Amygdala (tissue), 56 donors: ENCODE measurements around the gene GIMAP2.
"Not testable (repeated sequence)": the region's sequence is repeated elsewhere in the genome, so short reads cannot be mapped to it uniquely, and the experiment has no call there.

ENCODE experiments used
- DNase-seq, 56 donors: peaks; one replicate each; lab custom pipeline; 2025; lab: John Stamatoyannopoulos, UW

The GIMAP2 gene

DNA sequence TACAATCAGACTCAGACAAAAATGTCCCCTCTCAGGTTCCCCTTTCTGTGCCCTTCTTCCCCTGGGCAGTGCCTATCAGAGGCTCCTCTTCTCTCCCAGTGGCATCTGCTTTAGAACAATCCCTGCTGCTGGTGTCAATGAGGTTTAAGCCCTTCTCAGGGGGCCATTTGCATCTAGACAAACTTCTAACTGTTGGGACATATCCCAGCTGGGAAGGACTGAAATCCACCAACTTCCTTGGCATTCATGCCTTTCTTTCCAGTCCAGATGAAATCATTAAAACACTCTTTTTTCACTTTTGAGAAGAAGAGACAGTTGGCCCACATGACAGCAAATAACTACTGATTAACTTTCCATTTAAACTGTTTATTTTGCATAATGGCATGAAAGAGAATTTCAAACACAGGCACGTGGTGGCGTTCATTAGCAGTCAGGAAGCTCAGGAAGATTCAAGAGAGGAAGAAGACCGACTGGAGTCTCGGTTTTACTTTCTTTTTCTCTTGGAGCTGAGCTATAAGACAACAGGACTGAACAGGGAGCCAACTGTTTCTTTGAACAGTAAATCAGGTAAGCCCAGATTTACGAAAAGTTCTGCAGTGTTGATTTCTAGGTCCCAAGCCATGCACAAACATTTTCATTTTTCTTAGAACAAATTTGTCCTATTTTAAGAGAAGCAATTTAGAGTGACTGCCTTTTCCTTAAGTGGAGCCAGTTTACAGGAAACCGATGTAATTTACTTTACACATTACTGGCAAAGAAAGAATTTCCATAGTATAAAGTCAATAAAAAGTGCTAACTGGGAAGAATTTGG lies at the start of gene GIMAP2:
TSS of gene GIMAP2 (plus strand) at position 488 of the 811 bp plus-strand sequence. CDS start 1,354 bp downstream, outside the sequence.
- no peak for DNase-seq

DNA sequence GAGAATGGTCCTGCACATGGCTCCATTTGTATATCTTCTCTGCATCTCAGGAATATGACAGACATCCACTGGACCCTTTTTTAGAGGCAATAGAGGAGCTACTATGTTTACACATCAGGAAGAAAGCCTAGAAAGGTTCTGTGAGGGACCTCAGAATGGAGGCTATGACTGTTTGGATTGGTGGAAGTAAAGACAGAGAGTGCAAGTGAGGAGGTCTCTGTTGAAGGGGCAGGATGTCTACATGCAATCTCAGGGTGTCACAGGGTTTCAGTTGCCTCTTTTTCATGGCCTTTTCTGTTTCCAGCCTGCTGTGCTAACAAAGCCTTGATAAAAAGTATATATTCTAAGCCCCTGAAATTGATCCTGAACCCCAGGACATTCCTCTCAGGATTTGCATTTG lies 43.7 kb upstream of the GIMAP2 start:
- DNase-seq = no peak

DNA sequence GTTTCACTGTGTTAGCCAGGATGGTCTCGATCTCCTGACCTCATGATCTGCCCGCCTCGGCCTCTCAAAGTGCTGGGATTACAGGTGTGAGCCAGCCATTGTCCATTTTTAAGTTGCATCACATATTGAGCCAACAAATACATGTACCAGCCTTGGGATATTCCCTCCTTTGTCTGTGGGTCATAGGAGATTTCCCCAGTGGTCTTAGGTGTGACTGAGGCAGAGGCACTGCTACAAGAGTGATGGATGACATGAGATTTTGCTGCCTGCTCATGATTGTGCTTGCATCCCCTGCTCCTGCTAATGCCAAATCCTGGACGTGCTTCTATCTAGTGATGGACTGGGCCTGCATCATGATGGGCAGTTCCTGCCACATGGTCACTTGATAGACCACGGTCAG lies 42.6 kb upstream of the GIMAP2 start:
- no peak for DNase-seq

DNA sequence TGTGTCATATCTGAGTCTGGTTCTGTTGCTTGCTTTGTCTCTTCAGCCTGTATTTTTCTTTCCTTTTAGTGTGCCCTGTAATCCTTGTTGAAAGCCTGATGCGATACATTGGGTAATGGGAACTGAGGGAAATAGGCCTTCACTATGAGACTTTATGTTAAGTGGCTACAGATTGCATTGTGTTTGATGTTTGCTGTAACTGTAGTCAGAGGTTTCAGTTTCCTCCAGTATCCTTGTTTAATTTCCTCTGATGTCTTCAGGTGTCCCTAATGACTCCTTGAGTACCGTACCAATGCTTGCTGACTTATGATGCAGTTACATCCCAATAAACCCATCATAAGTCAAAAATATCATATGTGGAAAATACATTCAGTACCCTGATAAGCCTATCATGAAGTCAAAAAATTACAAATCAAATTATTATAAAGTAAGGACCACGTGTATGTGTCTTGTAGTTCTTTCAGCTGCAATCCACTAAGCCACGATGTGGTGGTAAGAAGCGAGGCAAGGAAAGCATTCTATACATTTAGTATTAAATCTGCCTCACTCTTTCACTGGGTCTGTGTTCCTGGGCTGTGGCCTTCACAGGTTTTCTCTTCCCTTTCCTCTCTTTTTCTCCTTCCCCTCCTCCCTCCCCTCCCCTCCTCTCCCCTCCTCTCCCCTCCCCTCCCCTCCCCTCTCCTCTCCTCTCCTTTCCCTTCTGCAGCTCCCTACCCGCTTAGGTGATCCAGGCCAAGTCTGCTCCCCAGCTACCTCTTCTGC lies 40.1 kb upstream of the GIMAP2 start:
- no peak for DNase-seq

DNA sequence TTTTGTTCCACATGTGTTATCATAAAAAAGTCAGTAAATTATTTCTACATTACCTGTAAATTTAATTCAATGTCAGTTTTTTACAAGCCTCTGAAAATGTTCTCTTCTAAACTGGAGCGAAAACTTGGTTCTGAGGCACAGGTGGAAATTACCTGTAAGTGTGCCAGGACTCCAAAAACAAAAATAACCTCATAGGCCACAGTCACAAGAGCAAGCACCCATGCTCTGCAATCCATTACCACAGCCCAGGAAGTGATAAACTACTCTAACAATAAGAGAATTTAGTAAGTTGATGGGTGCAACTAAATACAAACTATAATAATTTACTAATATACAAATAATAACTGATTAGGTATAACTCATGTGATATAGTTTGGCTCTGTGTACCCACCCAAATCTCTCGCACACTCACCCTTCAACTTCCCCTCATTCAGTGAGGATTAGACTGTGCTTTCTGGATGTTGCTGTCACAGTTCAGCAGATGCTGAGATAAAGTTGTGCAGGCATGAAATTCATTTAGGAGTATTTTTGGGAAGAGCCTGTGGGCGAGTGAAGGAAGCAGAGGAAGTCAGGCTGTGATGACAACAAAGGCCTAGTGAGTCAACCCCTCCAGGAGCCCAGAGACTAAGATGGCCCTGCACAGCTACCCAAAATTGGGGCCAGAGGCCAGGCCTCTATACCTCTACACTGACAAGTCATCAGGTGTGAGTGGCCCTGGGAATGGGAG lies 37.0 kb upstream of the GIMAP2 start:
- DNase-seq = no peak

DNA sequence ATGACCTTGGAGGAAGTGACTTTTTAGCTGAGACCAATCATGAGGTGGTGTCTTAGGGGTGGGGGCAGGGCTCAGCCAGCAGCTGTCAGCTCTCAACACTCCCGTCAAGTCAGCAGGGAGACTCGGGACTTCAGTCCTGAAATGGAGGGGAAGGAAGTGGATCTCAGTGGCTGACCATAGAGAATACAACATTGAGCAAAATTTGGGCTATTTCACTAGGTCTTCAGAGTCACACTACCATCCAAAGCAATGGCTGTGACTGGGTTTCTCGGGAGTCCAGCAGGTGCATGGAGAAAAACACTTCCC lies 36.5 kb upstream of the GIMAP2 start:
- DNase-seq = no peak

DNA sequence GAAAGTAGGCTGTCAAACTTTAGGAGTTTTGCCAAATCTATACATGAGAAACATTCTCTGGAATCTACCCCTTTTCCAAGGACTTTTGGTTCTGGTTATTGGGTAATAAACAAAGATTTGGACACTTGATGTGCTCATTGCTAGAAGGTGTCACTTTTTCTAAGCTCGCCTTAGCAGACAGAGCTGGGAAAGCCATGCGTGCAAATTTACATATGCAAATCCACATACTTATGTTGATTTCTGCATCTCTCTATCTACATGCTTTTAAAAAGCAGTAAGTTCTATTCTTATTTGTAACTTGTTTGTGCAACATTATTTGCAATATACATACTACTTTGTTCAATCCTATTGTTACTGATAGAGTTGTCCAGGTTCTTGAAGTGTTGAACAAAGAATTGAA lies 30.8 kb upstream of the GIMAP2 start:
- DNase-seq = no peak

DNA sequence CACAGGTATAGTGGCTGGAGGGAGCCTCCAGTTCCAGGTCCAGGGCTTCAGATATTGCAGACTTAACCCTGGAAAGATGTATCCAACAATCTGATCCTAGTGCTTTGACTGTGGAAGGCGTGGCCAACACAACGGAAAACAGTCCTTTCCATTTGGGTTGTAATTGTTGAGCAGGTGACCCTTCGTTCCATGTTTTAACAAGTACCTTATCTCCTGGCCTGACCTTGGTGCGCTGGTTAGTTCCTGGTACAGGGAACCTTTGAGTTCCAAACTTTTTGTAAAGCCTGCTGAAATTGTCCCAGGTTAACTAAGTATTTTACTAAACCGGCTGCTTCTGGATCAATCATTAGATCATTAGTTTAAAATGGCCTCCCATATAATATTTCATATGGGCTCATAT lies 29.5 kb upstream of the GIMAP2 start:
- DNase-seq = no peak

DNA sequence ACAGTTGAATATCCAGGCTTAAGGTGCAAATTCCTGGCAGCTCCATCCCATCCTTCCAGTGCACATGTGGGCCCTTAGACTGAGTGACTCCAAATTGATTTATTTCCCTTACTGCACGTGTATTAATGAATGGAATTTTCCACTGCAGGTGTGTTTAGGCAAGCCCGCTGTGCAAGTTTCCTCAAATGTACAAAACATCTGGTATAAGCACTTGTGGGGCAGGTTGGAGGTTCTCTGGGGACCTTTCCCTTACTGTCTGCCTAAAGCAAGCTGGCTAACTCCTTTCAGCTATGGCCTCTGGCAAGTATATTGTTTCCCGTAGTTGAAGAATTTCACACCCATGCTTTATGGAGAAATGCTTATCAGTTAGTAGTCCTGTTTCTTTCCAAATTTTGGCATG lies 28.0 kb upstream of the GIMAP2 start:
- no peak for DNase-seq

DNA sequence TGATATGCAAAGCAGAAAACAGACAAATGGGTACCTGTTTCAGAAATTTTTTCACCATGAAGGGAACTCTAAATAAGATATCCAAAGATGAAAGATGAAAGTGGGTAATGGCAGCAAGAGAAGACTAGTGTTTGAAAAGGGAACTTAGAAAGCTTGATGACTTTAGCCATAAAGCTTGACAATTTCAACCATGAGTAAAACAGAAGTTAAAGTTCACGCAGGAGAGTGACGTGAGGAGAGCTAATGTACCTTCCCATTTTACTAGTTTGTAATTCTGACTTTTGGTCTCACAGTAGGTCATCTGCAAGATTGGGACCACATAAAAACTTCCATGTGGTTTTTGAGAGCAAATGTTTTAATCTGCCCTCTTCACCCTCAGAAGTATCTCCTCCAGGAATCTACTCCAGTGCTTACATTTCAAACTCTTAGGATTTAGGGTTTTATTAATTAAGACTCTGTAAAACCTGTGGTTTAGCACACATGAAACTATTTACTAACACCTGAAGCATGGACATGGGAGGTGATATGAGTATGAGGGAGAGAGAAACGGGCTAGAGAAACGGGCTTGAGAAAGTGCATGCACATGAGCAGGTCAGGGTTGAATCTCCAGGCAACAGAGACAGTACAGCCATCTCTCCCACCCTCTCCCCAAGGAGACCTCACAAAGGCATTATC lies 24.4 kb upstream of the GIMAP2 start:
- no peak for DNase-seq

DNA sequence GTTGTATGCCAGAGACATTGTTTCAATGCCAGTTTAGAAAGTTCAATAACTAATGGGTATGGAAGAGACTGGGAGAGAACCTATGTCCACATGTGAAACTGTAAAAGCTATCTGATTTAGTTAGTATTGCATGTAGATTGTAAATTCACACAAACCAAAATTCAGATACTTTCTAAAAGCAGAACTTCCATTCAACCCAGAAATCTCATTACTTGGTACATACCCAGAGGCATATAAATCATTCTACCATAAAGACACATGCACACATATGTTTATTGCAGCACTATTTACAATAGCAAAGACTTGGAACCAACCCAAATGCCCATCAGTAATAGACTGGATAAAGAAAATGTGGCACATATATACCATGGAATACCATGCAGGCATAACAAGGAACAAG lies 22.7 kb upstream of the GIMAP2 start:
- not testable (repeated sequence) for DNase-seq

DNA sequence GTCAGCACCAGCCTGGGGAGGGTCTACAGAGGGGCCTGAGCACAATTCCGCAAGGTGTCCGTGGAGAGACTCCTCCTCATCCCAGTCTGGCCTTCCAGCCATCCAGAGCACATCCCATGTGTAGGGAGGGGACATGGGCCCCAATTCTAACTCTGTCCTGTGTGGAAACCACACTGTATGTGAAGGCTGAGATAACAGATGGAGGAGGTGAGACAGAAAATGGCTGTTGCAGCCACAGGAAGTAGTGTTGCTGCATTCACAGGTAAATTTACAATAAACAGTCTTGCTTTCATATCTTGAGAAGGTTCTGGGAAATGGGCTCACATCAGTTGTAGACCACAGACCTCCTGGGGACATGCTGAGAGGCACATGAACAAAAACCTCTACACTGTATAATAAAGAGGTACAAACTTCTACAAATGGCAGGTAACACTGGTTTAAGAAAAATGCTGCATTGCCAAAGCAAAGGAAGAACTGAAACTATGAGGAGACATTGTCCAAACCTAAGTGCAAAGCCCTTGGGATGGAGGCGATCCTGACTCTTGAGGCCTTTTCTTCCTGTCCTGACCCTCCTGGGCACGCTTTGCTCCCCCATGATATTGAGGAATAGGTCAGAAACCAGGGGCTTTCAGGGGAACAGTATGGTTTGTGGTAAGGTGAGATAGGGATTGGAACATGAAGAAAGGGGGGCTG lies 21.6 kb upstream of the GIMAP2 start:
- no peak for DNase-seq

DNA sequence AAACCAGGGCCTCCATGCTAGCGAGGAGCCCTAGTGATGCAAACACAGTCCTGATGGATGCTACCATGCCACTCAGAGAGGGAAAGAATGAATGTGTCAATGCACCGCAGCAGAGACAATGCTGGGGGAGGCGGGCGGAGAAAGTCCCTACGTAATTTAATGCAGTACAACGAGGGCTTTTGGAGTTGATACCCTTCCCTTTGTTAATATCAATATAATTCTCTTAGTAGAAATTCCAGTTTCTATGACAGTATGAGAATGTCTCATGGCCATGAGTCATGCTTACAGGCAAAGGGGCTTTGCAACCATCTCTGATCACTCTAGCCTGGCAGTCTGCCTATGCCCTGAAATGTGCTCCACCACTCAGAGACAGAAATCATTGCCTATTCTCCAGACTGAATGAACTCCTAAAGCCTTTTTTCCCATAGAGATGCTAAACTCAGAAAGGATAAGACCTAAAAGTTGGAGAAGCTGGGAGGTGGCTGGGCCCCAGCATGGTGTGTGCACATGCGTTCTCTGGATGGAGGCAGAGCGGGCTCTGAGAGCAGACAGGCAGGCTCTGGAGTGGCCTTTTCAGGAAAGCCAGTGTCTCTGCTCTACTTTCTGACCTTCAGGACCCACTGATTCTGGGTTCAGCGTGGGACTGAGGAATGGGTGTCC lies 20.3 kb upstream of the GIMAP2 start:
- DNase-seq = no peak

DNA sequence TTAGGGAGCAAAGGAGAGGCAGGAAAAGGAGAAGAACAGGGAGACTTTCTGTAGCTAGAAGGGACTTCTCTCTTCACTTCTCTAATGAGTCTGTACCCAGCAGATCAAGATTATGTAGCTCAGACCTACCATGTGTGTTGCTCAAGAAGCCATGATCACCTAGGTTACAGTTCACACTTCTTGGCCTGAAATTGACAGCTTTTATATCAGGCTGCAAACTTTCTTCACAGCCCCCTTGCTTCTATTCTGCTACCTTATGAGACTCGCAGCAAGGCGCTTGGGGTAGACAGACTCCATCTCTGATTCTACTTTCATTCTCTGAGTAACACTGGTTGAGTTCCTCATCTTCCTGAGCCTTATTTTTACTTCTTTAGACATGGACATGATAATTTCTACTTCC lies 19.6 kb upstream of the GIMAP2 start:
- DNase-seq = no peak

DNA sequence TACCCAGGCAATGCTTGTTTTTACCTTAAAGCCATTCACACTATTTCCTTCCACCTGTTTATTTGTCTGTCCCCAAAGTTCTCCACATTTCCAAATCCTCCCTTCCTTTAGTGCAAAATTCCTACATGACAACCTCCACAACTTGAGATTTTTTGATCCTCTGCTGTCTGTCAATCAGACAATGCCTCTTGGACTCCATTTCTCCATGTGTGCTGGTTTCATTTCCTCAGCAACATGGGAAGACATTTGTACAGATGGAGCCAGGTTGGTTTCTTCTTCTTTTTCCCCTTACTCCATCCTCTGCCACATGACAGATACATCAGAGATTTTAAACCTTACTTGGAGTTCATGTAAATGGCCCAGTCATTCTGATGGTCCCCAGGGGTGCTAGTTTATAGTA lies 19.1 kb upstream of the GIMAP2 start:
- DNase-seq = no peak

DNA sequence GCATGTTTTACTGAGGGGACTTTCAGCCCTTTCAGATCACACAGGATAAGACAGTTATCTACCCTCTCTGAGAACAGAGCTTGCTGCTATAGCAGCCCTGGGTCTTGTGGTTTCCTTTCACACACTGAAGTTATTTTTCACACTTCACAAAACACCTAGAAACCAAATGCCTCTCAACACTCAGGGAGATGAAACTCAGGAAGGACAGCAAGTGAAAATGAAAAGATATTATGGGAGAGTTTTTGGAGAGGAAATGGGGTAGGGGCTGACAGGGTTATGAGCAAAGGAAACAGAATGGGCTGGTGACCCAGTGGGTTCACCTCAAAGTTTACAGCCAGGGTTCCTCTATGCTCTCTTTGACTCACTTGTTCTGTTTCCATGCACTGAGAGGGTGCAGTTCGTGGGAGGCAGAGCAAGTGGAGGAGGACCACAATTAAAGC lies 17.0 kb upstream of the GIMAP2 start:
- DNase-seq = no peak

DNA sequence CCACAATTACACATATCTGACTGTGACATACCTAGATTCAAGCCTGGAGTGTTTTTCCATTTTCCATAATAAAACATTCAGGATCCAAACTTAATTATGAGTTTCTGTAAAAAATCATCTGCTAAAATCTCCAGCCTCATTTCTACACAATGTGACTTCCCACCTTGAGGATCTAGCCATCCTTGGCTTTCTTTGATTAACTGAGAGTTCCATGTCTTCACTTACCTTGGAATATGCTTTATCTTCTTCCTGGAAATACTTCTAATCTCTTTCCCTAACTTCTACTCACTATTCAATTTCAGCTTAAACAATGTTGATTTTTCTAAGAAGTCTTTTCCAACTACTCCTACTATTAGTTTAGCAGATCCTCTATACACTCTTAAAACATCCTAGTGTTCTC lies 16.5 kb upstream of the GIMAP2 start:
- DNase-seq = no peak

DNA sequence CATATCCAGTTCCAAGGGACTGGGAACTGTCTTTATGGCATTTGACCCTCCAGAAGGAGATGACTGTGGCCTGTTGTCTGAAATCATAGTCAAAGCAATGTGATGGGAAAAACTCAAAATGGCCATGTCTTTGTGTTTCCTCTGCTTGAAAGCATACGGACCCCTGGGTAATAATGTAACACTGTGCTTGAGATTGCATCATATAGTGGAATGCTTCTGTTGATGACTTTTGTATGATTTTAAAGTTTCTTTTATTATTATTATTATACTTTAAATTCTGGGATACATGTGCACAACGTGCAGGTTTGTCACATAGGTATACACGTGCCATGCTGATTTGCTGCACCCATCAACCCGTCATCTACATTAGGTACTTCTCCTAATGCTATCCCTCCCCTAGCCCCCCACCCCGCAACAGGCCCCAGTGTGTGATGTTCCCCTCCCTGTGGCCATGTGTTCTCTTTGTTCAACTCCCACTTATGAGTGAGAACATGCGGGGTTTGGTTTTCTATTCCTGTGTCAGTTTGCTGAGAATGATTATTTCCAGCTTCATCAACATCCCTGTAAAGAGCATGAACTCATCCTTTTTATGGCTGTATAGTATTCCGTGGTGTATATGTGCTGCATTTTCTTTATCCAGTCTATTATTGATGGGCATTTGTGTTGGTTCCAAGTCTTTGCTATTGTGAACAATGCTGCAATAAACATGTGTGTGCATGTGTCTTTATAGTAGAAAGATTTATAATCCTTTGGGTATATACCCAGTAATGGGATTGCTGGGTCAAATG lies 13.5 kb upstream of the GIMAP2 start:
- not testable (repeated sequence) for DNase-seq

DNA sequence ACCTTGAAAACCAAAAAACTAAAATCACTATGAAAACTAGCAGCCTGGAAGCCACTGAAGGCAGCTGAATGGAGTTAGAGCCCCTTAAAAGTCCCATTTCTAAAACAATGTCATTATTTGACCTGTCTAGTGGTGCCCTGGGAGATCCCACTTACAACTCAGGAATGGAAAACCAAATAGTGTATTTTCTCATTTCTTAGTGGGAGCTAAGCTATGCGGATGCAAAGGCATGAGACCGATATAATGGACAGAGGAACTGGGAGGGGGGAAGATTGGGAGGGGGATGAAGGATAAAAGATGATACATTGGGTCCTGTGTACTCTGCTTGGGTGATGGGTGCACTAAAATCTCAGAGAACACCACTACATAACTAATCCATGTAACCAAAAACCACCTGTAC lies 9.8 kb upstream of the GIMAP2 start:
- no peak for DNase-seq
